Upper lobe of right lung (tissue), 1 donor: ENCODE results near the gene RBMS3. TPM values are rescaled to one million over a fixed set of nuclear protein-coding genes. Genes with fewer than 3 reads are reported as not detected.

Source experiments
- ATAC-seq: fragments of 200-7000 bp; cut with Tn5 transposase; one replicate; pipeline ENCODE4 v1.9.1; 2020; ENCODE audit warnings: mild to moderate bottlenecking, moderate library complexity
- DNase-seq: peaks from one replicate; pipeline ENCODE4 v3.0.0-alpha.2; 2020
- H3K27ac ChIP-seq: fragments of 200-600 bp; one replicate; pipeline ENCODE4 v1.8.0; 2022
- H3K27me3 ChIP-seq: fragments of 200-600 bp; one replicate; pipeline ENCODE4 v1.8.0; 2022; ENCODE audit warnings: mild to moderate bottlenecking
- H3K36me3 ChIP-seq: fragments of 200-600 bp; one replicate; pipeline ENCODE4 v1.8.0; 2022
- H3K4me1 ChIP-seq: fragments of 200-600 bp; one replicate; pipeline ENCODE4 v1.8.0; 2022
- H3K4me3 ChIP-seq: fragments of 200-600 bp; one replicate; pipeline ENCODE4 v1.8.0; 2022; ENCODE audit warnings: mild to moderate bottlenecking
- H3K9me3 ChIP-seq: fragments of 200-600 bp; one replicate; pipeline ENCODE4 v1.8.0; 2022
- intact Hi-C: fragments of 100-400 bp; cut with DNase I; formaldehyde crosslinking; loops from one replicate; pipeline ENCODE4 v1.11.0; 2022
- total RNA-seq: library from RNA; stranded (reverse); fragmentation: NEBNext Ultra II Directional; extraction: Animal tissue kit (Norgen Biotek cat#: 25700); gene quantifications from one replicate; pipeline ENCODE4 v1.2.1, GENCODE V29; 2021
- TF ChIP-seq, protein P1 (sequence below): fragments of 200-600 bp; IDR thresholded peaks from one replicate; pipeline ENCODE4 v1.8.0; 2022; ENCODE audit warnings: antibody characterized with exemption
- donor health status: DM: no; HTN: yes; CAD: no; lungs with severe emphysema.

Gene RBMS3
- total RNA-seq, 1 donor from 2014 or later = 85.9 TPM

DNA sequence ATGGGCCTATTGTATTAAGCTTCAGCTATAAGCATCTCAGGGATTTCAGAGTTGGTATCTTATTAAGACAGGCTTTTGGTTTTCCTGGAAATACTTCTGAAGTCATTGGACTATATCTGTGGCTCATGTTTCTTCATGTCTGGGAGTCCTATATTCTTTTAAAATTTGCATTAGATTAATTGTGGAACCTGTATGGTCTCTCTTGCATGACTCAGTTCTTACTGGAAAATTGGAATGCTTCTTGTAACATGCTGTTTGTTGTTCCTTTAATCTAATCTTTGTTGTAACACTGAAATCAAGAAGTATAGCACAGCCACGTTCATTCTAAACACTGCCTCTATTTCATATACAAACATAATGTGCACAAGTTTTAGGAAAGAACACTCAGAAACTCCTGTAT lies 208.1 kb downstream of the RBMS3 start:
- no peak overlapping the region for H3K27ac ChIP-seq
- DNase-seq = no peak
- no peaks in the 10 kb centered on the region for H3K36me3 ChIP-seq
- no peak overlapping the region for H3K4me3 ChIP-seq
- ATAC-seq = no peak
- no peaks in the 10 kb centered on the region for H3K9me3 ChIP-seq
- H3K27me3 ChIP-seq = no peaks in the 10 kb centered on the region
- intact Hi-C loops = no loop called here
- H3K4me1 ChIP-seq = no peaks in the 10 kb centered on the region
- TF ChIP-seq, protein P1, sequence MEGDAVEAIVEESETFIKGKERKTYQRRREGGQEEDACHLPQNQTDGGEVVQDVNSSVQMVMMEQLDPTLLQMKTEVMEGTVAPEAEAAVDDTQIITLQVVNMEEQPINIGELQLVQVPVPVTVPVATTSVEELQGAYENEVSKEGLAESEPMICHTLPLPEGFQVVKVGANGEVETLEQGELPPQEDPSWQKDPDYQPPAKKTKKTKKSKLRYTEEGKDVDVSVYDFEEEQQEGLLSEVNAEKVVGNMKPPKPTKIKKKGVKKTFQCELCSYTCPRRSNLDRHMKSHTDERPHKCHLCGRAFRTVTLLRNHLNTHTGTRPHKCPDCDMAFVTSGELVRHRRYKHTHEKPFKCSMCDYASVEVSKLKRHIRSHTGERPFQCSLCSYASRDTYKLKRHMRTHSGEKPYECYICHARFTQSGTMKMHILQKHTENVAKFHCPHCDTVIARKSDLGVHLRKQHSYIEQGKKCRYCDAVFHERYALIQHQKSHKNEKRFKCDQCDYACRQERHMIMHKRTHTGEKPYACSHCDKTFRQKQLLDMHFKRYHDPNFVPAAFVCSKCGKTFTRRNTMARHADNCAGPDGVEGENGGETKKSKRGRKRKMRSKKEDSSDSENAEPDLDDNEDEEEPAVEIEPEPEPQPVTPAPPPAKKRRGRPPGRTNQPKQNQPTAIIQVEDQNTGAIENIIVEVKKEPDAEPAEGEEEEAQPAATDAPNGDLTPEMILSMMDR = no peak

DNA sequence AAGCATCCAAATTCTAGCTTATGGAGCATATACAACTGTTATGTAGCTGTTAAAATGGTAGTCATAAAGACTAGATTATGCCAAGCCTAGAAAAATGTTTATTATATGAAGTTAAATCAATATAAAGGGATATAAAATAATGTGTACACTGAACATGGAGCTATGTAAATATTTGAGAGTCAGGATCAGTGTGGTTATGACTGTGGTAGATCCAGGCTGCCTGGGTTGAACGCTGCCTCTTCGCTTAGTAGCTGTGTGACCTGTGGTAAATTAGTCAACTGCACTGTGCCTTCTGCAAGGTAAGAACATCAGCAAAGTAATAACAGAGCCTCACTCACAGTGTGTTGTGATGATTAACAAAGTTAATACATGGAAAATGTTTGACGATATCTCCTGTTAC lies 212.2 kb downstream of the RBMS3 start:
- no peaks in the 10 kb centered on the region for H3K27me3 ChIP-seq
- no peaks in the 10 kb centered on the region for H3K9me3 ChIP-seq
- TF ChIP-seq, protein P1 = no peak
- intact Hi-C loops = no loop called here
- no peaks in the 10 kb centered on the region for H3K36me3 ChIP-seq
- no peak overlapping the region for H3K4me3 ChIP-seq
- ATAC-seq (no peak), DNase-seq (no peak)
- H3K27ac ChIP-seq = no peak overlapping the region
- H3K4me1 ChIP-seq = no peaks in the 10 kb centered on the region

DNA sequence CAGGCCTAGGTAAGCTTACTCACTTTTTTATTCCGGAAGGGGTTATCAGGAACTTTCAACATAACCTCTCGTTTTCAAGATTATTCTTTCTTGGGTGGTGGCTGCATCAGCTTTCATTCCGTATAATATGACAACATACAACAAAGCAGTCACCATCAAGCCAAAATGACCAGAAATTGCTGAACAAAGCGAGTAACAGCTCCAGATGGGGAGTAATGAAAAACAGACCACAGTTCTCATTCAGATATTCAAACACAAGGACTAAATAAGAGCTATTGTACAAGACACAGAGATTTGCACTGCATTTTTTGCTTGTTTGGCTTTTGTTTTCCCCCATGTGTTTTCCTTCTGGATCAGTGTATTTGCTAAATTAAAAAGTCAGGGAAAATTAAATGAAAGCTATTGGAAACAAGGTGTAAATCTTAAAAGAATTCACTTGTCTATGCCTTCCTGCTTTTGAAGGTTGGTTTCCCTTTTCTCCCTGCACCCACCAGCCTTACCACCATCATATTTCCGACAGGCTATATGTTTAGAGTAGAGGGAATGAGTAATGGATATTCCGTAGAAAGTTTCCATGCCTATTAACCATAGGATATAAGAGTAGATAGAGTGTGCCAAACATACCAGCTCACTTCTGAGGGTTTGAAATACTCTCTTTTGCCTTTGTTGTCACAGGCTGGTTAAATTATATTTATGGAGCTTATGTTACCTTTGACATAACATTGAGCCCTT lies 213.6 kb downstream of the RBMS3 start:
- no peak for DNase-seq
- no peak for ATAC-seq
- Histone ChIP-seq H3K4me3 (no peak overlapping the region), H3K36me3 (no peaks in the 10 kb centered on the region), H3K9me3 (no peaks in the 10 kb centered on the region), H3K27ac (no peak overlapping the region), H3K27me3 (no peaks in the 10 kb centered on the region), H3K4me1 (no peaks in the 10 kb centered on the region)
- TF ChIP-seq, protein P1 = no peak
- intact Hi-C loops = no loop called here

DNA sequence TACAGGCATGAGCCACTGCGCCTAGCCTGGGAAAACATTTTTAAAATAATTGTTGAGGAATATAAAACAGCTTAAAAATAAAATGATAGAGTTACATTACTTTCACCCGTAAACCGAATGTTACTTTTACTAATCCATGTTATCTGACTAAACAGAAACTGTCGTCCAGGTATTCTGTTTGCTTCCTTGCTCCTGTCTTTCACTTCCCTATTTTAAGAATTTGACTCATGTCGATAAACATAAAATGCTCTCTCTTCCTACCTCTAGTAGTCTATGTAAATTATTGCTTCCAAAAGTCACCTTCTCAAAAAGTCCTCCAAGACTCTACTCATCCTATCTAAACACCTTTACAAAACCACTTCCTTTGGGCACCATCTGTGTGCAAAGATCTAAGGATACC lies 216.4 kb downstream of the RBMS3 start:
- Histone ChIP-seq H3K27me3 (no peaks in the 10 kb centered on the region), H3K36me3 (no peaks in the 10 kb centered on the region), H3K4me3 (no peak overlapping the region), H3K27ac (no peak overlapping the region), H3K4me1 (no peaks in the 10 kb centered on the region), H3K9me3 (no peaks in the 10 kb centered on the region)
- ATAC-seq (no peak), DNase-seq (no peak)
- TF ChIP-seq, protein P1 = no peak
- intact Hi-C loops = no loop called here

DNA sequence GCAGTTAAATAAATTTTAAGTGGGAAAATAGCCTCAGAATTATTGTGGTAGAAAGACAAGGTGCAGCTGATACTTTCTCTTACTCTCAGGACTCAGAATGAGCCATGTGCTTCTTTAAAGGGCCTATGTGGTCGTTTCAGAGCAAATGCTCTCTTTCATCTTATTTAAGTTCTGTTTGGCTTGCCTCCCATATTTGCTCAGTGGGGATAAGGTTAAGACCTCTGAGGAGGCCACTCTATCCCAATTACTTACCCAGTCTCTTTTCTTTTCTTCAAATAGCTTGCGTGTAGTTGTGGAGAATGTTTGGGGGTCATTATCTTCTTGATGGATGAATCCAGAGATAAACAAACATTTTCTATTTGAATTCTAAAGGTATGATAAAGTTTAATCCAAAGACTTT lies 221.9 kb downstream of the RBMS3 start:
- H3K9me3 ChIP-seq = no peaks in the 10 kb centered on the region
- H3K4me3 ChIP-seq = no peak overlapping the region
- H3K27ac ChIP-seq = no peak overlapping the region
- DNase-seq (no peak), ATAC-seq (no peak)
- no peaks in the 10 kb centered on the region for H3K27me3 ChIP-seq
- H3K36me3 ChIP-seq = no peaks in the 10 kb centered on the region
- H3K4me1 ChIP-seq = no peaks in the 10 kb centered on the region
- intact Hi-C loops = no loop called here
- TF ChIP-seq, protein P1 = no peak

DNA sequence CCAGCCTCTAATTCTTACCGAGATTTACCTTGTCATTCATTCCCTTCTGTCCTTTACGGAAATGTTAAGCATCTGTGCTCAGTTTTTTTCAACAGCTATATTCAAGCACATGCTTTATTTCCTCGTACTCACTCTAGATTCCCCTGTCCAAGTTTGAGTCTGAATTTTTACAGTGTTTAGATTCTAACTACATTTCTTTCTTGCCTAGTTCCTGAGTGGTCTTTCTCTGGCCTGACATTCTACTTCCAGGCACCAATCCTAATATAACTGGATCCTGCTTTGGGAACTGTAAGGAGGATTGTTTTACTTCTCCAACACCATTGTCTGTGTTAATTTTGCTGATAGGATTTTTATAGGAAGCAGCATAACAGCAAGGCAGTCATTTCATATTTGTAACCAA lies 222.4 kb downstream of the RBMS3 start:
- ATAC-seq (no peak), DNase-seq (no peak)
- no peak overlapping the region for H3K4me3 ChIP-seq
- H3K27ac ChIP-seq = no peak overlapping the region
- intact Hi-C loops = no loop called here
- H3K4me1 ChIP-seq = no peaks in the 10 kb centered on the region
- no peaks in the 10 kb centered on the region for H3K27me3 ChIP-seq
- TF ChIP-seq, protein P1 = no peak
- H3K9me3 ChIP-seq = no peaks in the 10 kb centered on the region
- H3K36me3 ChIP-seq = no peaks in the 10 kb centered on the region
